IMR-90 (cell line): ENCODE measurements around the gene ANKRD13A. TPM values are rescaled to one million over a fixed set of nuclear protein-coding genes. Genes with fewer than 3 reads are reported as not detected.

Source experiments
- ATAC-seq: fragments of 200-7000 bp; cut with Tn5 transposase; 2 replicates; pipeline ENCODE4 v1.9.1; 2020; ENCODE audit warnings: low read depth, mild to moderate bottlenecking, moderate library complexity
- BruUV-seq: library from RNA; stranded (reverse); fragments of 400-500 nt; replicated peaks from 2 replicates; lab custom pipeline; 2021; lab: Mats Ljungman, UMichigan
- CTCF ChIA-PET: fragments of 300-600 bp; formaldehyde crosslinking; extraction: SDS; loops from one replicate; lab custom pipeline; 2021; ENCODE audit warnings: antibody characterized with exemption; lab: Yijun Ruan, JAX
- POLR2A ChIA-PET: fragments of 300-600 bp; sonication (Branson Sonifier 250); formaldehyde crosslinking; loops from one replicate; lab custom pipeline; 2022; ENCODE audit warnings: antibody characterized with exemption; ENCODE audit not compliant: unreplicated experiment; lab: Charles Lee
- DNase-seq: peaks from one replicate; pipeline ENCODE4 v3.0.0; 2013
- H2AFZ ChIP-seq: replicated peaks from 2 replicates; pipeline ENCODE3; 2013; ENCODE audit warnings: low read length, mild to moderate bottlenecking; ENCODE audit not compliant: poor library complexity
- H2AK5ac ChIP-seq: 2 replicates; pipeline ENCODE4 v1.6.1; 2013; ENCODE audit warnings: low read depth, low read length, inconsistent platforms
- H2AK9ac ChIP-seq: replicated peaks from 2 replicates; pipeline ENCODE3; 2013; ENCODE audit warnings: mild to moderate bottlenecking, low read depth, low read length, moderate library complexity; ENCODE audit not compliant: poor library complexity
- H2BK120ac ChIP-seq: 2 replicates; pipeline ENCODE4 v1.6.1; 2013; ENCODE audit warnings: low read depth, low read length, inconsistent platforms
- H2BK15ac ChIP-seq: 3 replicates; pipeline ENCODE4 v1.6.1; 2013; ENCODE audit warnings: low read depth, low read length, inconsistent platforms
- H2BK20ac ChIP-seq: 2 replicates; pipeline ENCODE4 v1.6.1; 2013; ENCODE audit warnings: low read depth, mild to moderate bottlenecking, inconsistent platforms, low read length, moderate library complexity
- H2BK5ac ChIP-seq: 2 replicates; pipeline ENCODE4 v1.6.1; 2013; ENCODE audit warnings: mild to moderate bottlenecking, low read depth, low read length, inconsistent platforms; ENCODE audit not compliant: poor library complexity, severe bottlenecking
- H3K14ac ChIP-seq: replicated peaks from 2 replicates; pipeline ENCODE4 v1.6.1; 2013; ENCODE audit warnings: low read depth, low read length, inconsistent platforms
- H3K18ac ChIP-seq: 2 replicates; pipeline ENCODE4 v1.6.1; 2013; ENCODE audit warnings: low read depth, low read length, control low read depth
- H3K23ac ChIP-seq: 2 replicates; pipeline ENCODE4 v1.6.1; 2013; ENCODE audit warnings: low read depth, low read length, inconsistent platforms
- H3K27ac ChIP-seq: 2 replicates; pipeline ENCODE4 v1.5.1; 2013; ENCODE audit warnings: mild to moderate bottlenecking, control low read depth, low read length; ENCODE audit not compliant: insufficient read depth
- H3K27me3 ChIP-seq: 2 replicates; pipeline ENCODE4 v1.6.1; 2013; ENCODE audit warnings: low read length; ENCODE audit not compliant: control insufficient read depth, insufficient read depth
- H3K36me3 ChIP-seq: 2 replicates; pipeline ENCODE4 v1.6.1; 2013; ENCODE audit warnings: low read length, mixed read lengths; ENCODE audit not compliant: control insufficient read depth, insufficient read depth
- H3K4ac ChIP-seq: 2 replicates; pipeline ENCODE4 v1.6.1; 2013; ENCODE audit warnings: low read depth, low read length, inconsistent platforms
- H3K4me1 ChIP-seq: 2 replicates; pipeline ENCODE4 v1.6.1; 2013; ENCODE audit warnings: low read length, mixed read lengths; ENCODE audit not compliant: control insufficient read depth, insufficient read depth
- H3K4me2 ChIP-seq: 2 replicates; pipeline ENCODE4 v1.6.1; 2013; ENCODE audit warnings: low read depth, mild to moderate bottlenecking, control low read depth, low read length, moderate library complexity
- H3K4me3 ChIP-seq: 2 replicates; pipeline ENCODE4 v1.5.1; 2013; ENCODE audit warnings: low read depth, mild to moderate bottlenecking, control low read depth, low read length, moderate library complexity; ENCODE audit not compliant: insufficient read depth
- H3K56ac ChIP-seq: 2 replicates; pipeline ENCODE4 v1.6.1; 2013; ENCODE audit warnings: low read length, inconsistent platforms; ENCODE audit not compliant: insufficient read depth; ENCODE audit errors: extremely low read depth
- H3K79me1 ChIP-seq, 2 experiments: 2 replicates each; pipeline ENCODE4 v1.6.1; 2013; ENCODE audit warnings: low read length in 2 of 2, inconsistent platforms in 1 of 2, low read depth in 1 of 2
- H3K9ac ChIP-seq: 2 replicates; pipeline ENCODE4 v1.6.1; 2013; ENCODE audit warnings: low read depth, low read length, control low read depth
- H3K9me1 ChIP-seq: 2 replicates; pipeline ENCODE4 v1.6.1; 2013; ENCODE audit warnings: low read length, inconsistent platforms; ENCODE audit not compliant: insufficient read depth
- H3K9me3 ChIP-seq: 2 replicates; pipeline ENCODE4 v1.6.1; 2013; ENCODE audit warnings: low read length; ENCODE audit not compliant: control insufficient read depth, insufficient read depth
- H4K20me1 ChIP-seq: 2 replicates; pipeline ENCODE4 v1.6.1; 2013; ENCODE audit warnings: low read length, inconsistent platforms; ENCODE audit not compliant: insufficient read depth
- H4K5ac ChIP-seq: 2 replicates; pipeline ENCODE4 v1.6.1; 2013; ENCODE audit warnings: mild to moderate bottlenecking, low read depth, low read length, control low read depth
- H4K8ac ChIP-seq, 2 experiments: 2 replicates each; pipeline ENCODE4 v1.6.1; 2013; ENCODE audit warnings: low read depth in 2 of 2, low read length in 2 of 2, control low read depth in 1 of 2, inconsistent platforms in 1 of 2
- H4K91ac ChIP-seq: 2 replicates; pipeline ENCODE4 v1.6.1; 2013; ENCODE audit warnings: low read depth, low read length, inconsistent platforms; ENCODE audit not compliant: insufficient read depth
- BHLHE40 ChIP-seq: fragments of 150-350 bp; IDR thresholded peaks from 2 replicates; pipeline ENCODE4 v1.6.1; 2016; ENCODE audit warnings: mild to moderate bottlenecking, low read depth, low read length
- CEBPB ChIP-seq: IDR thresholded peaks from 2 replicates; pipeline ENCODE4 v1.6.1; 2012; ENCODE audit warnings: low read depth, low read length, improper control_type of control experiment
- CHD1 ChIP-seq: IDR thresholded peaks from 2 replicates; pipeline ENCODE4 v1.6.1; 2012; ENCODE audit warnings: low read depth, low read length, improper control_type of control experiment
- CTCF ChIP-seq: conservative IDR thresholded peaks from 2 replicates; pipeline ENCODE4 v1.5.1; 2012; ENCODE audit warnings: mild to moderate bottlenecking, low read depth, low read length, improper control_type of control experiment
- ELK1 ChIP-seq: fragments of 150-350 bp; IDR thresholded peaks from 2 replicates; pipeline ENCODE4 v1.6.1; 2016; ENCODE audit warnings: low read depth, mild to moderate bottlenecking, low read length, moderate library complexity, borderline replicate concordance
- FOS ChIP-seq: fragments of 150-350 bp; IDR thresholded peaks from 2 replicates; pipeline ENCODE4 v1.6.1; 2016; ENCODE audit warnings: low read depth, low read length
- MAFK ChIP-seq: IDR thresholded peaks from 2 replicates; pipeline ENCODE4 v1.6.1; 2012; ENCODE audit warnings: low read depth, low read length, improper control_type of control experiment
- MAZ ChIP-seq: IDR thresholded peaks from 2 replicates; pipeline ENCODE4 v1.6.1; 2012; ENCODE audit warnings: low read depth, mild to moderate bottlenecking, low read length, improper control_type of control experiment, moderate library complexity, borderline replicate concordance
- MXI1 ChIP-seq: IDR thresholded peaks from 2 replicates; pipeline ENCODE4 v1.6.1; 2012; ENCODE audit warnings: low read depth, mild to moderate bottlenecking, low read length, moderate library complexity, borderline replicate concordance
- NFE2L2 ChIP-seq: fragments of 150-350 bp; IDR thresholded peaks from 2 replicates; pipeline ENCODE4 v1.6.1; 2016; ENCODE audit warnings: low read depth, mild to moderate bottlenecking, low read length
- POLR2A ChIP-seq: IDR thresholded peaks from 2 replicates; pipeline ENCODE4 v1.6.1; 2012; ENCODE audit warnings: mild to moderate bottlenecking, low read depth, low read length
- RAD21 ChIP-seq: IDR thresholded peaks from 2 replicates; pipeline ENCODE4 v1.6.1; 2012; ENCODE audit warnings: low read length, improper control_type of control experiment
- RCOR1 ChIP-seq: IDR thresholded peaks from 2 replicates; pipeline ENCODE4 v1.6.1; 2012; ENCODE audit warnings: mild to moderate bottlenecking, low read length, improper control_type of control experiment; ENCODE audit not compliant: insufficient replicate concordance
- RFX5 ChIP-seq: IDR thresholded peaks from 2 replicates; pipeline ENCODE4 v1.8.0; 2012; ENCODE audit warnings: low read depth, mild to moderate bottlenecking, low read length, moderate library complexity
- SMC3 ChIP-seq: fragments of 150-350 bp; IDR thresholded peaks from 2 replicates; pipeline ENCODE4 v1.6.1; 2016; ENCODE audit warnings: low read depth, mild to moderate bottlenecking, antibody characterized with exemption, low read length, moderate library complexity
- USF2 ChIP-seq: fragments of 150-350 bp; IDR thresholded peaks from 2 replicates; pipeline ENCODE4 v1.6.1; 2017; ENCODE audit warnings: mild to moderate bottlenecking, antibody characterized with exemption, low read length, low read depth
- WGBS, 2 experiments: methylation state at CpG; one replicate each; pipeline versions ENCODE4 v1.1.5 to v1.1.7; 2013; ENCODE audit warnings: missing lambda C conversion rate in 2 of 2; ENCODE audit not compliant: insufficient read length in 1 of 2; ENCODE audit errors: extremely low coverage in 2 of 2; 5-methylcytosine and 5-hydroxymethylcytosine counted together
- dilution Hi-C: fragments of 300-500 bp; cut with HindIII; formaldehyde crosslinking; loops from one replicate; pipeline ENCODE4 v1.14.3; 2018; ENCODE audit warnings: low sequenced_read_pairs; ENCODE audit not compliant: unreplicated experiment
- in situ Hi-C: fragments of 300-500 bp; cut with MboI; formaldehyde crosslinking; loops from 3 replicates; pipeline ENCODE4 v1.14.3; 2019; ENCODE audit warnings: low sequenced_read_pairs, inconsistent platforms, mixed read lengths
- intact Hi-C: fragments of 100-400 bp; cut with micrococcal nuclease; formaldehyde crosslinking; loops from 2 replicates; pipeline ENCODE4 v1.10.0; 2022
- polyA plus RNA-seq, 3 experiments: library from polyadenylated mRNA; depleted of rRNA; stranded (reverse); fragments of >200 nt; gene quantifications; 2 replicates each; pipeline ENCODE4 v1.2.3, GENCODE V29; 2012; ENCODE audit warnings: low replicate concordance in 1 of 3
- total RNA-seq: library from RNA; depleted of rRNA; stranded (reverse); fragments of >200 nt; gene quantifications from 2 replicates; pipeline ENCODE4 v1.2.3, GENCODE V29; 2012

ANKRD13A gene
- total and polyA plus RNA-seq, 2 of the 4 experiments (the other 2 are of a cell fraction): 299 to 449 TPM

GRCh38 chr12:110068654-110069053 is 69.4 kb downstream of the ANKRD13A start:
- Histone ChIP-seq H3K14ac (no peak overlapping the region), H3K56ac (no peak overlapping the region), H3K27ac (no peak overlapping the region), H4K5ac (no peak overlapping the region), H3K4me2 (no peak overlapping the region), H4K8ac (no peak overlapping the region), H3K4me1 (0 out of 2 replicates have a peak, but pooled peaks cover 2% of the 10 kb centered on the region), H2AK5ac (no peak overlapping the region), H2BK15ac (no peak overlapping the region), H2AK9ac (no peak overlapping the region), H3K9ac (no peak overlapping the region), H2AFZ (no peak overlapping the region), H2BK5ac (no peak overlapping the region), H3K4me3 (no peak overlapping the region), H3K23ac (no peak overlapping the region), H3K9me1 (peaks cover 5% of the 10 kb centered on the region; the same call in 1 of the 2 replicates), H2BK20ac (no peak overlapping the region), H3K9me3 (no peaks in the 10 kb centered on the region), H2BK120ac (no peak overlapping the region), H4K91ac (no peak overlapping the region), H3K27me3 (no peaks in the 10 kb centered on the region), H4K20me1 (no peaks in the 10 kb centered on the region), H3K79me1 (no peaks in the 10 kb centered on the region), H3K4ac (no peak overlapping the region), H3K36me3 (no peaks in the 10 kb centered on the region), H3K18ac (no peak overlapping the region)
- ChIA-PET POLR2A (no interaction called here), CTCF (no interaction called here)
- ATAC-seq (no peak), DNase-seq (no peak)
- in situ Hi-C loops: no loop called here
- BruUV-seq: no TSS peak
- WGBS, 2 experiments: no CpG with 5 or more reads among the region's 2 CpGs
- intact Hi-C loops: no loop called here
- TF ChIP-seq FOS (no peak), RFX5 (no peak), RCOR1 (no peak), USF2 (no peak), ELK1 (no peak), MAZ (no peak), RAD21 (no peak), MXI1 (no peak), BHLHE40 (no peak), CTCF (no peak), CEBPB (no peak), SMC3 (no peak), POLR2A (no peak), NFE2L2 (no peak), MAFK (no peak), CHD1 (no peak)
- dilution Hi-C loops: no loop called here
